ENCODE measurements around the gene AVPR1A.
"Not testable (repeated sequence)": the region's sequence is repeated elsewhere in the genome, so short reads cannot be mapped to it uniquely, and the experiment has no call there.

AVPR1A gene

DNA sequence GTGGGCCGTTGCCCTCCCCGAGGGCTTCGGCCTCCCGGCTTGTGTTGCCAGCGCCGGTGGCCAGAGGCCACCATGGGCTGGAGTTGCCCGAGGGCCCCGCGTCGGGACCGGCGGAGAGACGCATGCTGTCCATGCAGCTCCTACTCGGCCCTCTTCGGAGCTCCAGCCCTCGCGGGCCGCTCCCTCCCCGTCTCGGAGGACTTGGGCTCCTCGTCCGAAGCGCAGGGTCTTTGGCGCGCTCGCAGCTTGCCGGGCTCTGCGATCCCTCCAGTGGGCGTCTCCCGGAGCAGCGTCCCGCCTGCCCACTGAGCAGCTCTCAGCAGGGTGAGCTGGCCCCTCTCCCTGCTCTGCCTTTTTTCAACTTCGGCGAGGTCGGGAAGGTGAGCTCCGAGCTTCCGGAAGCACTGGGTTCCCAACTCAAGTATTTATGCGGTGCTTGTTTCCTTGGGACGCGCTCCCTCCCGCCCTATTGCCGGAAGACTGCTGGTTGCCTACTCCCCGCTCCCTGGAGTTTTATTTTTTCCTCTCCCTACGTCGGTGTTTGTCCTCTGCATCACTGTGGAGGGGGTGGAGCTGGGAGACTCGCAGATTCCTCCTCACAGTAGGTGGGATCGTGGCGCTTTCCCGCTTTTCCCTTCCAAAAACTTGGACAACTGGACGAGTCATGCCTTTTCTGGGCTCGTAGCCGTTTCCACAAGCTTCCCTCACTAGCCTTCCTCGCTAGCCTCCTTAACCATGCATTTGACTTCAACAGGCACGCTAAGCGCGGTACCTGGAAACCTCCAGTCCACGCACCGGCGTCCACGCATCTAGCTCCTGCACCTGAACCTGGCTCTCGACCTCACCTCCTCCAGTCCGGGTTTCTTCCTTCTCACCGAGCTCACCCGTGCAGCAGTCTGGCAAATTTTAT lies at the start of gene AVPR1A:
AVPR1A (minus strand) TSS at position 489 of the 910 bp plus-strand sequence; CDS start at position 124, 365 bp downstream.
- DNase-seq (ENCODE audit: low spot score) = no peak

DNA sequence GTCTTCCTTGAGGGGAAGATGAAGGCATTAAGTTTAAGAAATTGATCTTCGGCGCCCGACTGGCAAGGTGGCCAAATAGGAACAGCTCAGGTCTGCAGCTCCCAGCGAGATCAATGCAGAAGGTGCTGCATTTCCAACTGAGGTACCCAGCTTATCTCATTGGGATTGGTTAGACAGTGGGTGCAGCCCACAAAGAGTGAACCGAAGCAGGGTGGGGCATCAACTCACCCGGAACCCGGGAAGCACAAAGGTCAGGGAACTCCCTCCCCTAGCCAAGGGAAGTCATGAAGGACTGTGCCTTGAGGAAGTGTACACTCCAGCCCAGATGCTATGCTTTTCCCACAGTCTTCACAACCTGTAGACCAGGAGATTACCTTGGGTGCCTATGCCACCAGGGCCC lies 45.2 kb upstream of the AVPR1A start:
- DNase-seq (ENCODE audit: low spot score) = no peak

DNA sequence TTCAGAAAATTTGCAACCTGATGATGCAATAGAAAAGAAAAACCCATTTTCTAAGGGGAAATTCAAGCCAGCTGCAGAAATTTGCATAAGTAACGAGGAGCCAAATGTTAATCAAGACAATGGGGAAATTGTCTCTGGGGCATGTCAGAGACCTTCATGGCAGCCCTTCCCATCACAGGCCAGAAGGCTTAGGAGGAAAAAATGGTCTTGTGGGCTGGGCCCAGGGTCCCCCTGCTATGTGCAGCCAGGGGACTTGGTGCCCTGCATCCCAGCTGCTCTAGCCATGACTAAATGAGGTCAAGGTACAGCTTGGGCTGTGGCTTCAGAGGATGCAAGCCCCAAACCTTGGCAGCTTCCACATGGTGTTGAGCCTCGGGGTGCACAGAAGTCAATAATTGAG lies 28.2 kb upstream of the AVPR1A start:
- DNase-seq (ENCODE audit: low spot score) = no peak

DNA sequence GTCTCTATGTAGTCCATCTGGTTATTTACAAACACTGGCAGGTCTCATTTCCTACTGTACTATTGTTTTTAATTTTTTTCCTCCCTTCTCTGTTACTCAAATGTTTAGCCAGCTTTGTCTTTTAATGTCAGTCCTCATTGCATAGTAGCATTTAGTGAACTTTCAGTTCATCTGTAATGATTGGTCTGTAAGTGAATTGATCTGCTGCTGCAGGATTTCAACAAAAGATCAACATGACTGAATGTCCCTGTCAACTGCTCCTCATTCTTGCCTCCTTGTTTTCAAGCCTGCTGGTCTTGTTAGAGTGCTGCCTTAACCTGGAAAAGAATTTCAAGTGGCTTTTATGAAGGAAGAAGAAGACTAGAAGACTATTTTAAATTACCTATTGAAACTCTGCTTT lies 19.3 kb upstream of the AVPR1A start:
- no peak for DNase-seq (ENCODE audit: low spot score)

DNA sequence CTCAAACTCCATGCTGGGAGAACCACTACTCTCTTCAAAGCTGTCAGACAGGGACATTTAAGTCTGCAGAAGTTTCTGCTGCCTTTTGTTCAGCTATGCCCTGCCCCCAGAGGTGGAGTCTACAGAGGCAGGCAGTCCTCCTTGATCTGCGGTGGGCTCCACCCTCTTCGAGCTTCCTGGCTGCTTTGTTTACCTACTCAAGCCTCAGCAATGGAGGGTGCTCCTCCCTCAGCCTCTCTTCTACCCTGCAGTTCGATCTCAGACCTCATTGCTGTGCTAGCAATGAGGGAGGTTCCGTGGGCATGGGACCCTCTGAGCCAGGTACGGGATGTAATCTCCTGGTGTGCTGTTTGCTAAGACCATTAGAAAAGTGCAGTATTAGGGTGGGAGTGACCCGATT lies 16.7 kb upstream of the AVPR1A start:
- DNase-seq (ENCODE audit: low spot score) = not testable (repeated sequence)

DNA sequence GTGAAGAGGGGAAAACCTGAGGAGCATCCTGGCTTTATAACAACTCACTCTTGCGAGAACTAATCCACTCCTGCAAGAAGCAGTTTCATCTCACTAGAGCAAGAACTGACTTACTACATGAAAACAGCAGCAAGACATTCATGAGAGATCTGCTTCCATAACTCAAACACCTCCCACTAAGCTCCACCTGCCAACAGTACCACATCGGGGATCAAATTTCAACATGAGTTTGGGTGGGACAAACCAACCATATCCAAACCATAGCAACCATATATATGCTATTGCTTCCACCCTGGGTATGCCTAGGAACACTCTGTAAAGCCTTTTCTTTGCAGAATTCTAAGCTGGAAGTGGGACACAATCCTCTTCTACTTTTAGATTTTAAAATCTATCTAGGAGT lies 13.9 kb upstream of the AVPR1A start:
- DNase-seq (ENCODE audit: low spot score) = no peak

DNA sequence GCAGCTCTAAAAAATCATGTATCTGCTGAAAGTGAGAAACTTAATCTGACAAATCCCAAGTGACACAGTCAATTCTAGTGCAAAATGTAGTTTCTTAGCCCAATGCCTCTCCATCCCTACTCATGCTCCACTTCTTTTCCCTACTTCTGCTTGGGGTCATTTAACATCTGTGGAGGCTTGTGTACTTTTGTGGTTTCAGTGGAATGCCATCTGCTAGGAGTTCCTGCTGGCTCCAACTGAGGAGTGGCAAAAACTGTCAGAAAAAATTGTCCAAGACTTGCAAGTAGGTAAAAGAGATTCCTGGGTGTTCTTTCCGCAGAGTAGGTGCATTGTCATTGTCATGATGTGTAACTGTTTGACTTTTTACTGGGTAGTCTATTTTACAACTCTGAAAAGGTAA lies 12.5 kb upstream of the AVPR1A start:
- DNase-seq (ENCODE audit: low spot score) = no peak

DNA sequence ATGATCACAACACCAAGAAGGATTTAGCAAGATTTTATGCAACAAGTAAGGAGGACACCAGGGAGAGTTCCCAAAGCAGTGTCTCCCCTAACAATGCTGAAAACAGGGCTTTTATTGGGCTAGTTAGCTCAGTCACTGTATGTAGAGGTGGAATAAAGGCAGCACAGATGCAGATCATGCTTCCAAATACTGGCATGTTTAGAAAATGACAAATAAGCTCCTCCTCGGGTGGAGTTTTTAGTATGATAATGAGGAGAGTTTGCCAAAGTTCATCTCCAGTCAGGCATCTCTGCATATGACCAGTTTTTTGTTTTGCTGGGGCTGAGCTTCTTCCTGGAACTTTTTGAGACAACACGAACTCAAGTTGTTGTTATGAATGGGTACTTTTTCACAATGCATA lies 4.4 kb upstream of the AVPR1A start:
- DNase-seq (ENCODE audit: low spot score) = no peak

DNA sequence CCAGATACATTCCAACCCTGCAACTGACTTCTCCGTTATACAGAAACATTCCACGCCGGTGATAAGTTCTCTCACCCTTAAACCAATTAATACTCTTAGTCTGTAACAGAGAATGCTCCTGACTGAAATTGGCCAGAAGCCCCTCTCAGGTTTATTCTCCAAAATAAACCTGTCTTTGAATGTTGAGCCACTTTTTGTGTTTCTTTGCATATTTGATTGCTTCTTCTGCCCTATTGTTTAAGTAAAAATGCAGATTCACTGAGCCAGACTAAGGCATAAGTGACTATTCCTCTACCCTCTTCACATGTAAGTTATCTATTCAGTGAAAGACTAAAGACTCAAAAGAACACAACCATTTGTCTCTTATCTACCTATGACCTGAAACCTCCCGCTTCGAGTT lies 3.6 kb upstream of the AVPR1A start:
- no peak for DNase-seq (ENCODE audit: low spot score)

DNA sequence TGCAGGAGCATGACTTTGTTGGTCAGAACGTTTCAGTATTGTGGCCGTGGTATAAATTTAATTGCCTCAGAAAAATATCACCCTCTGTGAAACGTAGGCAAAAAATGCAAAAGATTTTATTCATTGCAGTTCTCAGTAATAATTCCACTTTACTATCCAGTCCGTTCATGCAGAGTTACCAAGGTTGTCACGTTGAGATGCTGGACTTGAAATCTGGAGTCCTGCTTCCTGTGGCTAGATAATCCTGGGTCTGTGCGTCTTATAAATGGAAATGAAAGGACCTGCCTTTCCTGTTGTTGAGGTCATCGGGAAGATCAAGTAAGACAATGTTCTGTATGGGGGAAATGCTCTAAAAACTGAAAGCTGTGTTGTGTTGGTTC lies 1.3 kb upstream of the AVPR1A start:
- DNase-seq (ENCODE audit: low spot score) = no peak

DNA sequence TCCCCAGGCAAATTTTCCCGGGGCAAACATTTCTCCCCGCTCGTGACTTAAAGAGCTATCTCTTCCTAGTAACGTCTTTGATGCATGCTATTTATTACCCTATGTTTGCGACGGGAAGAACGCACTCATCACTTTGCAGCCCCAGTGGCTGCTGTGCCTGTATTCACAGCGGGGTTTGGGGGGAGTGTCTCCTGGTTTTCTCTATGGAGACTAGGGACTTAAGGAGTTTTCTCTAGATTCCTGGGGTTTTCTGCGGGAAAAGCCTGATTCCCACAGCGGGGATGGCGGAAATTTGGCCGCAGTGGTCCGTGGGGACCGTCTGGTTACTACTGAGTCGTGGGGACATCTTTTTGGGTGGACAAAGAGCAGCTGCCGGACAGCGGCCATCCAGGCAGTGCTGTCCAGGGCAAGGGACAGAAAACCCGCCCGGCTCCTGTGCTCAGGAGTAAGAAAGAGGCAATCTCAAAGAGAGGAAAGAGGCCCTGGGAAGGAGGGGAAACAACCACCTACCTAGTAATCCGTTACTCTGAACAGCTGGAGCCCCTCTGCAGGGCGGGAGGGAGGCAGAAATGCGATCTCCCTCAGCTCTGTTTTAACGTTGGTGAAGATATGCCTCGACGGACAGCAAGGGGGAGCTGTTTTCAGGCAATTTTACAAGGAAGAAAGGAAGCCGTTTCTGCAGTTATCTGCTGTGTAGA lies 771 bp upstream of the AVPR1A start:
- DNase-seq (ENCODE audit: low spot score) = peak; percentile 27

DNA sequence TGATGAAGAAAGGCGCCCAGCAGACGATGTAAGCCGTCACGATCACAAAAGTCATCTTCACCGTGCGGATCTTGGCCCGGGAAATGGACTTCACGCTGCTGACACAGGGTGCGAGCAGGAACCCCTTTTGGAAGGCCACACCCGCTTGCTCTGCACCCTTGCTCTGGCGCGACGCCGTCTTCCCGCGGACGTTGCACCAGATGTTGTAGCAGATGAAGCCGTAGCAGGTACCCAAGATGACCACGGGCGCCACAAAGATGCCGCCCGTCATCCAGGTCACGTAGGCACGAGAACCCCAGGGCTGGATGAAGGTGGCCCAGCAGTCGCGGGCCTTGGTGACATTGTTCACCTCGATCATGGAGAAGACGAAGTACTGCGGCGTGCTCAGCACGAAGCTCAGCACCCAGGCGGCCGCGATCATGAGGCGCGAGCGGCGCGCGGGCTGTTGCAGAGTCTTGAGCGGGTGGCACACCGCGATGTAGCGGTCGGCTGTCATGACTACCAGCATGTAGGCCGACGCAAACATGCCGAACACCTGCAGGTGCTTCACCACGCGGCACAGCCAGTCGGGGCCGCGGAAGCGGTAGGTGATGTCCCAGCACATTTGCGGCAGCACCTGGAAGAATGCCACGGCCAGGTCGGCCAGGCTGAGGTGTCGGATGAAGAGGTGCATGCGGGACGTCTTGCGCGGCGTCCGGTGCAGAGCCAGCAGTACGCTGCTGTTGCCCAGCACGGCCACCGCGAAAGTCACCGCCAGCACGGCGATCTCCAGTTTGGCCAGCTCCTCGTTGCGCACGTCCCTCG lies 890 bp downstream of the AVPR1A start:
- no peak for DNase-seq (ENCODE audit: low spot score)

DNA sequence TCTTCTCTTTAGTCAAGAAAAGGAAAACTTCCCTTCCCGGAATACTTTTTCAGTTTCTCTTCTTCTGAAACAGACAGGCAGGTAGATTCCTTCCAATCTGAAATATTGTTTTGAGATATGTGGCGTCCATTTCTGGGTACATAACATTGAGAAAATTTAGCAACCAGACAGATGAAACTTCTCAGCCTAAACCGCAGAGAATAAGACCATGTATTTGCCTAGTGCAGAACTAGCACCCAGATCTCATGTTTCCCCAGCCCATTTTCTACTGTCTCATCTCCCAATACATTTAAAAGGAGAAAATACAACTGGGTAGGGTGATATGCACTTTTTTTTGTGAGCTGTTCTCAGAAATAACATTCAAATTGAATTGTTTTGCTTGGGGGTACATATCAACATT lies 6.4 kb downstream of the AVPR1A start:
- no peak for DNase-seq (ENCODE audit: low spot score)

DNA sequence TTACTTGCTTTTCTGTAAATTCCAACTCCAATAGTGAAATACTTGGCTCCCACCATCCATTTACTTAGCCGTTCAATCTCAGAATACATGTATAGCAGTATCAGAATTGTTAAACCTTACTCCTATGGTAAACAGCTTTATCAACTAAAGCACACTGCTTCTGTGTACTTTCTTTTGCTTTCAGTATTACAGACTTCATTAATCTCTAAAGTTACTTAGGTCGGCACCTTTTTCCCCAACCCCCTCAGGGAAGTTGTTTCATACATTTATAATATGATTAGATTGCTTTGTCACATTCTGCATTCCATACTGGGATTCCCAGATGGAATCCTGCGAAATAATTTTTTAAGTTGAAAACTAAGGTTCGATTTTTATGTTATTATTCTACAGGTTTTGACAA lies 12.5 kb downstream of the AVPR1A start:
- DNase-seq (ENCODE audit: low spot score) = no peak

DNA sequence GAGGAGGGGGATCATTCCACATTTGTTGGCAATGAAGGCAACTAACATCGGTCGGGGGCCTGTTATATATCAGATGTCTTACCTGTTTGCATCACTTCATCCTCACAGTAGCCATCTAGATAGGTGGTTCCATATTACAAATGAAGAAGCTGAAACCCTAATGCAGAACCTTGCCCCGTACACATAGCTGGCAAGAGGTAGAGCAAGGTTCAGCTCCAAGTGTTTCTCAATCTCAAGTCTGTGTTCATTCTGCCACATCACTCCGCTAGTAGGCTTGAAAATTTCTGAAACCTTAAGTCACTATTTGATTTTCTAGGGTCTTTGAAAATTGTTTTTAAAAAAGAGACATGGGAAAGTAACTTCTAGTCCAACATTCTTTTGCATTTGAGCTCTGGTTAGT lies 17.0 kb downstream of the AVPR1A start:
- DNase-seq (ENCODE audit: low spot score) = no peak

DNA sequence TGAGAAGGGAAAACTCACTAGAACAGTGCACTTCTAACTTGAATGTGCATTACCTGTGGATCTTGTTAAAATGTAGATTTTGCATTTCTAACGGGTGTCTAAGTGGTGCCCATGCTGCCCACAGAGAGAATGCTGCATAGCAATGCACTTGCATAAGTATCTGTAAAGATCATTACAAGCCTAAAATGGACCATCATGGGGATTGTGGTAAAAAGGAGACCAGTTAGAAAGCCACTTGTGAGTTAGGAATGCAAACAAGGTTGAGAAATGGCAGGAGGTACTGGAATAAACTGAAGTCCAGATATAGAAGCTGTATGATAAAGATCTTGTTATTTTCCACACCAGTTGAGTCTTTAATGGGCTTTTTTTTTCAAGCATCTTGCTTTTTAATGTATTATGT lies 18.8 kb downstream of the AVPR1A start:
- no peak for DNase-seq (ENCODE audit: low spot score)

DNA sequence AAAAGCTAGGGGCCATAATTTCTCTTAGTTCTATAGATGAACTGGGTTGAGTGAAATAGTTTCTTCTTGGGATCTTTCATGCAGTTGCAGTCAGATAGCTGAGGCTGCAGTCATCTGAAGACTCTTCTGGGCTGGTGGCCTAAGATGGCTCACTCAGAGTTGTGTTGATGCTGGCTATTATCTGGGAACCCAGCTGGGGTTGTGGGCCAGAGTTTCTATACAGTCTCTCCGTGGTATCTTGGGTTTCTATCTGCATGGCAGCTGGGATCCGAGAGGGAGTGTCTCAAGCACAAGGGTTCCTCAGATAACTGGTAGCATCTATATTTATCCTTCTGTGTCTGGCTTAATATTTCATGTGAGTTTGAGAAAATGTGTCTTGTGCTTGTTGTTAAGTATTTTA lies 21.1 kb downstream of the AVPR1A start:
- DNase-seq (ENCODE audit: low spot score) = no peak

DNA sequence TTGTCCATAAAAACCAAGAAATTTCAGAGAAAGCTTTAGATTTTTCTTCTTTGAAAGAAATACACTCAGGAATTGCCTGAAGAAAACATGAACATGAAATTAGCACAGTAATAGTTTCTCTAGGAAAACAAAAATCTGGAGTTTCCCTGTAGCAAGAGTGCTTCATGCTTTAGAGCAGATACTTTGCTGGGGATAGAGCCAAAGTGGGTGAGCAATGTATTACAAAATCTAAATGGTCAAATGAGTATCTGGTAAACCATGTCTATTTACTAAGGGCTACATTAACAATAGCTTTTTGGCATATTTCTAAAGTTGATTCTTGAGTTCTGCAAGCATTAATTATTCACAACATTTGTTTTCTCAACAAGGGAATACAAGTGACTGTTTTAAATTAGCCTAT lies 26.2 kb downstream of the AVPR1A start:
- DNase-seq (ENCODE audit: low spot score) = no peak

DNA sequence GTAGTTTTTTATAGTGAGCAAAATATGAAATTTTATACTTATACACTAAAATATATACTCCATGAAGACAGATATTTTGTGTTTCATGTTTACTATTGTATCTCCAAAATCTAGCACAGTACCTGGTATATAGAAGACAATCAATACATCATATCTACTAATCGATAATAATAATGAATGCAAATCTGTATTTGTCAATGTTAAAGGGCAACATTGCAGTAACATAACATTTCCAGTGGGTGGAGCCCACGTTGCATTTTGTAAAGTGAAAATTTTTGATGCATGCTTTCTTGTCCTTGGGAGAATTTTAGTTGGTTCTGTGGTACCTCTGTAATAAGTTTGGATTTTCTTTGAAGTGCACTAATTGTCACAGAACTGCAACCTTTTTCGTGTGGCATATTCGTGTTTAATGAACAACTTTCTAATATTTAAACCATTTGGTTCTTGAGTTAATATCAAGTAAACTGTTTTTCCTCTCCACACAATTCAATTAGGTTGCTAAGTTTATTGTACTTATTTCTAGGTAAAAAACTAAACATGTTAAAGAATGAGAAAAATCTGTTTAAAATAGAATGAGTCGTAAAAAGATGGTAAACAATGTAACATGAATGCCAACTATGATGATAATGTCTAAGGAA lies 47.4 kb downstream of the AVPR1A start:
- DNase-seq (ENCODE audit: low spot score) = no peak

DNA sequence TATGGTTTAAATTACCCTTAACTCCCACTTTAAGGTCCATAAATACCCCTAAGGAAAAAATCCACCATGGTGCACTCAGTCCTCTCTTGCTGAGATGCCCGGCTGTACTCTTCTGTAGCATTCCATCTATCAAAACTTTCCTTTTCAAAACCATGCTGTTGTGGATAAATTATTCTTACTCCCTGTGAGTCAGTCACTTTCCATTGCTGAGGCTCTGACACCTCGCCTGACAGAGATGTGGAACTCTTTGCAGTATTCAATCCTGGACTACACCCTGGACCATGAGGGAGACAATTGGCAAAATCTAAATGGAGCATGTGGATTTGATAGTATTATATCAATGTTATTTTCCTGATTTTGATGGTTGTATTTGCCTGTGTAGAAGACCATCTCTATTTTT lies 49.1 kb downstream of the AVPR1A start:
- DNase-seq (ENCODE audit: low spot score) = no peak

DNA sequence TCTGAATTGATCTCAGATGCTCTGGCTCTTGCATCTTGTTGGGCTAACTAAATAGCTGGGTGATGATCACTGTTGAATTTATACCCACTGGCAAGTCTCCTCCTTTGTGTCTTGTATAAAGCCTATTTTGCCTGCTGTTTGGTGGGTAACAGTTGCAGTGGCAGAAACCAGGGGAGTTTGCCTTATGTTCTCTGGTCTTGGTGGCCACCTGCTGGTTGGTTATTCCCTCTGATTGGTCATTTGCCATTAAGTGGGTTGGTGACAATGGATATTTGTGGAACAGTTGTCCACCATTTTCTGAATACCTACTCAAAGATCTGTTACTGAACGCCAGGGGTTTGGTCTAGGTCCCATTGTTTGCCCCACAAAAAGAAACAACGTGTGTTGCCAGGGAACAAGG lies 52.1 kb downstream of the AVPR1A start:
- no peak for DNase-seq (ENCODE audit: low spot score)

DNA sequence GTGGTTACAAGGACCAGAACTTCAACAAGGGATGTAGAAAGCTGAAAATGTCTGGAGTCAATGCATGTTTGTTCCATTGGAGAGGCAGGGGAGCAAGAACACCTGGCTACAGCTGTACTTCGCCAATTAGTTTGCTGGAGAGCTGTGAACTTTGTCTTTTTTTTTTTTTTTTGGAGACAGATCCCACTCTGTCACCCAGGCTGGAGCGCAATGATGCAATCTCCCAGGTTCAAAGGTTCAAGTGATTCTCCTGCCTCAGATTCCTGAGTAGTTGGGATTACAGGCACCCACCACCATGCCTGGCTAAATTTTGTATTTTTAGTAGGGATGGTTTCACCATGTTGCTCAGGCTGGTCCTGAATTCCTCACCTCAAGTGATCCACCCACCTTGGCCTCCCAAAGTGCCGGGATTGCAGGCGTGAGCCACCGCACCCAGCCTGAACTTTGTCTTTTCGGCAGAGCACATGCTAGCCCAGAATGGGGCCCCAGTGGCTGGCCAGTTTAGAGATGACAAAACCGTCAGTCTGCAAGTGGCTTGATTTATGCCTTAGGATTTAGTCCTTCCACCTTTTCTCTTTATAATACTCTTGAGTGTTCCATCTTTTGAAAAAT lies 55.5 kb downstream of the AVPR1A start:
- no peak for DNase-seq (ENCODE audit: low spot score)

All from globus pallidus (tissue), 1 donor.